Lower lobe of right lung (tissue), 2 donors: ENCODE results near the gene TLE2. TPM values are rescaled to one million over a fixed set of nuclear protein-coding genes. Genes with fewer than 3 reads are reported as not detected.
"Not testable (repeated sequence)": the region's sequence is repeated elsewhere in the genome, so short reads cannot be mapped to it uniquely, and the experiment has no call there.

Experiments used
- ATAC-seq, 2 donors: fragments of 200-7000 bp; cut with Tn5 transposase; one replicate each; pipeline ENCODE4 v1.9.1; 2020 to 2022; ENCODE audit warnings: mild to moderate bottlenecking in 2 of 2, moderate library complexity in 2 of 2
- DNase-seq: peaks from one replicate; pipeline ENCODE4 v3.0.0-alpha.2; 2020
- H3K27ac ChIP-seq: fragments of 200-600 bp; one replicate; pipeline ENCODE4 v1.8.0; 2022
- H3K27me3 ChIP-seq: fragments of 200-600 bp; one replicate; pipeline ENCODE4 v1.8.0; 2022; ENCODE audit warnings: low read depth
- H3K36me3 ChIP-seq: fragments of 200-600 bp; one replicate; pipeline ENCODE4 v1.8.0; 2022; ENCODE audit warnings: mild to moderate bottlenecking
- H3K4me1 ChIP-seq: fragments of 200-600 bp; one replicate; pipeline ENCODE4 v1.8.0; 2022
- H3K4me3 ChIP-seq: fragments of 200-600 bp; one replicate; pipeline ENCODE4 v1.8.0; 2022; ENCODE audit warnings: mild to moderate bottlenecking
- H3K9me3 ChIP-seq: fragments of 200-600 bp; one replicate; pipeline ENCODE4 v1.8.0; 2022
- intact Hi-C: fragments of 100-400 bp; cut with DNase I; formaldehyde crosslinking; loops from one replicate; pipeline ENCODE4 v1.11.0; 2022
- total RNA-seq: library from RNA; stranded (reverse); fragmentation: NEBNext Ultra II Directional; extraction: Animal tissue kit (Norgen Biotek cat#: 25700); gene quantifications from one replicate; pipeline ENCODE4 v1.2.1, GENCODE V29; 2021
- TF ChIP-seq, protein P1 (sequence below): fragments of 200-600 bp; IDR thresholded peaks from one replicate; pipeline ENCODE4 v1.8.0; 2022; ENCODE audit warnings: antibody characterized with exemption, mild to moderate bottlenecking
- donor health status: DM: no; HTN: yes; CAD: no; lungs with severe emphysema.

Gene TLE2
- total RNA-seq, 1 donor from 2014 or later: 42.7 TPM

GRCh38 chr19:2998642-2999041, 30.4 kb downstream of the TLE2 start:
- Histone ChIP-seq H3K36me3 (peaks cover 42% of the 10 kb centered on the region), H3K4me3 (no peak overlapping the region), H3K27ac (no peak overlapping the region), H3K4me1 (no peaks in the 10 kb centered on the region), H3K27me3 (no peaks in the 10 kb centered on the region), H3K9me3 (no peaks in the 10 kb centered on the region)
- ATAC-seq (no peak), DNase-seq (no peak)
- TF ChIP-seq, protein P1, sequence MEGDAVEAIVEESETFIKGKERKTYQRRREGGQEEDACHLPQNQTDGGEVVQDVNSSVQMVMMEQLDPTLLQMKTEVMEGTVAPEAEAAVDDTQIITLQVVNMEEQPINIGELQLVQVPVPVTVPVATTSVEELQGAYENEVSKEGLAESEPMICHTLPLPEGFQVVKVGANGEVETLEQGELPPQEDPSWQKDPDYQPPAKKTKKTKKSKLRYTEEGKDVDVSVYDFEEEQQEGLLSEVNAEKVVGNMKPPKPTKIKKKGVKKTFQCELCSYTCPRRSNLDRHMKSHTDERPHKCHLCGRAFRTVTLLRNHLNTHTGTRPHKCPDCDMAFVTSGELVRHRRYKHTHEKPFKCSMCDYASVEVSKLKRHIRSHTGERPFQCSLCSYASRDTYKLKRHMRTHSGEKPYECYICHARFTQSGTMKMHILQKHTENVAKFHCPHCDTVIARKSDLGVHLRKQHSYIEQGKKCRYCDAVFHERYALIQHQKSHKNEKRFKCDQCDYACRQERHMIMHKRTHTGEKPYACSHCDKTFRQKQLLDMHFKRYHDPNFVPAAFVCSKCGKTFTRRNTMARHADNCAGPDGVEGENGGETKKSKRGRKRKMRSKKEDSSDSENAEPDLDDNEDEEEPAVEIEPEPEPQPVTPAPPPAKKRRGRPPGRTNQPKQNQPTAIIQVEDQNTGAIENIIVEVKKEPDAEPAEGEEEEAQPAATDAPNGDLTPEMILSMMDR: no peak
- intact Hi-C loops: no loop called here

GRCh38 chr19:2997720-2998119, 31.4 kb downstream of the TLE2 start:
- no peaks in the 10 kb centered on the region for H3K9me3 ChIP-seq
- ATAC-seq: no peak

GRCh38 chr19:2994588-2995131, 34.4 kb downstream of the TLE2 start:
- Histone ChIP-seq H3K4me1 (no peaks in the 10 kb centered on the region), H3K27me3 (no peaks in the 10 kb centered on the region), H3K27ac (no peak overlapping the region), H3K9me3 (no peaks in the 10 kb centered on the region), H3K4me3 (no peak overlapping the region), H3K36me3 (peaks cover 17% of the 10 kb centered on the region)
- ATAC-seq: no peak
- DNase-seq: no peak
- intact Hi-C loops: no loop called here
- TF ChIP-seq, protein P1: no peak

More at GRCh38 chr19:2997720-2998119, 31.4 kb downstream of the TLE2 start:
- Histone ChIP-seq H3K27ac (no peak overlapping the region), H3K27me3 (no peaks in the 10 kb centered on the region), H3K4me3 (no peak overlapping the region), H3K4me1 (no peaks in the 10 kb centered on the region), H3K36me3 (peaks cover 41% of the 10 kb centered on the region)
- TF ChIP-seq, protein P1: no peak
- no peak for DNase-seq
- intact Hi-C loops: no loop called here

GRCh38 chr19:2993579-2993978, 35.5 kb downstream of the TLE2 start:
- Histone ChIP-seq H3K27ac (no peak overlapping the region), H3K27me3 (no peaks in the 10 kb centered on the region), H3K4me1 (no peaks in the 10 kb centered on the region), H3K36me3 (peaks cover 11% of the 10 kb centered on the region), H3K9me3 (no peaks in the 10 kb centered on the region), H3K4me3 (no peak overlapping the region)
- ATAC-seq (no peak), DNase-seq (no peak)
- TF ChIP-seq, protein P1: no peak
- intact Hi-C loops: no loop called here

GRCh38 chr19:2992958-2993357, 36.1 kb downstream of the TLE2 start:
- TF ChIP-seq, protein P1: no peak
- no peaks in the 10 kb centered on the region for H3K9me3 ChIP-seq
- intact Hi-C loops: no loop called here
- no peaks in the 10 kb centered on the region for H3K27me3 ChIP-seq
- H3K4me1 ChIP-seq: no peaks in the 10 kb centered on the region
- ATAC-seq (no peak), DNase-seq (no peak)
- H3K36me3 ChIP-seq: peaks cover 9% of the 10 kb centered on the region
- H3K27ac ChIP-seq: no peak overlapping the region
- no peak overlapping the region for H3K4me3 ChIP-seq

DNA sequence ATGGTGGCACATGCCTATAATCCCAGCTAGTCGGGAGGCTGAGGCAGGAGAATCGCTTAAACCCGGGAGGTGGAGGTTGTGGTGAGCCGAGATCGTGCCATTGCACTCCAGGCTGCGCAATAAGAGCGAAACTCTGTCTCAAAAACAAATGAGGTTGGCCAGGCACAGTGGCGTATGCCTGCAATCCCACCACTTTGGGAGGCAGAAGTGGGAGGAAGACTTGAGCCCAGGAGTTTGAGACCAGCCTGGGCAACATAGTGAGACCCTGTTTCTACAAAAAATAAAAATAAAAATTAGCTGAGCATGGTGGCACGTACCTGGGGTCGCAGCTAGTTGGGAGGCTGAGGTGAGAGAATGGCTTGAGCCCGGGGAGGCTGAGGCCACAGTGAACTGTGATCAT, 36.7 kb downstream of the TLE2 start:
- H3K27me3 ChIP-seq, ATAC-seq, H3K4me1 ChIP-seq, H3K27ac ChIP-seq, intact Hi-C loops, DNase-seq, H3K4me3 ChIP-seq, H3K36me3 ChIP-seq, H3K9me3 ChIP-seq: not testable (repeated sequence)
